SK-N-SH treated with all-trans-retinoic acid at 6 μM for 48 hours (cell line): Measurements from ENCODE around the gene ADORA1.
A peak's percentile ranks its signal among the peaks of the same experiment; 100 is the strongest.

Experiments used
- ATAC-seq: fragments of 200-7000 bp; cut with Tn5 transposase; 3 replicates; pipeline ENCODE4 v1.9.1; 2020; ENCODE audit warnings: mild to moderate bottlenecking, moderate library complexity
- ARNTL ChIP-seq: fragments of 450-650 bp; formaldehyde crosslinking; IDR thresholded peaks from 2 replicates; pipeline ENCODE4 v1.5.0; 2020; ENCODE audit warnings: low read depth, mild to moderate bottlenecking, moderate library complexity, borderline replicate concordance
- BACH2 ChIP-seq: fragments of 250-450 bp; sonication (Bioruptor Pico); IDR thresholded peaks from 2 replicates; pipeline ENCODE4 v1.9.0; 2021; ENCODE audit warnings: mild to moderate bottlenecking, borderline replicate concordance
- CSDC2 ChIP-seq: fragments of 250-450 bp; sonication (Bioruptor Pico); IDR thresholded peaks from 2 replicates; pipeline ENCODE4 v1.5.0; 2020; ENCODE audit warnings: mild to moderate bottlenecking, moderate library complexity
- ESRRG ChIP-seq: fragments of 250-450 bp; sonication (Bioruptor Pico); IDR thresholded peaks from 2 replicates; pipeline ENCODE4 v1.6.1; 2021; ENCODE audit warnings: mild to moderate bottlenecking
- GLIS3 ChIP-seq: fragments of 250-450 bp; sonication (Bioruptor Pico); IDR thresholded peaks from 2 replicates; pipeline ENCODE4 v1.5.0; 2020; ENCODE audit warnings: mild to moderate bottlenecking, moderate library complexity
- ISL1 ChIP-seq: fragments of 250-450 bp; sonication (Bioruptor Pico); IDR thresholded peaks from 2 replicates; pipeline ENCODE4 v2.1.2; 2022; ENCODE audit warnings: mild to moderate bottlenecking, moderate library complexity
- OSR1 ChIP-seq: fragments of 250-450 bp; sonication (Bioruptor Pico); IDR thresholded peaks from 2 replicates; pipeline ENCODE4 v1.8.0; 2022; ENCODE audit warnings: moderate library complexity, mild to moderate bottlenecking, inconsistent platforms
- PPARA ChIP-seq: fragments of 250-450 bp; sonication (Bioruptor Pico); IDR thresholded peaks from 2 replicates; pipeline ENCODE4 v1.5.0; 2020; ENCODE audit warnings: mild to moderate bottlenecking, borderline replicate concordance
- RARB ChIP-seq: fragments of 250-450 bp; sonication (Bioruptor Pico); IDR thresholded peaks from 2 replicates; pipeline ENCODE4 v1.8.0; 2021; ENCODE audit warnings: mild to moderate bottlenecking, moderate library complexity
- SNAI2 ChIP-seq: fragments of 250-450 bp; sonication (Bioruptor Pico); IDR thresholded peaks from 2 replicates; pipeline ENCODE4 v1.5.0; 2020; ENCODE audit warnings: mild to moderate bottlenecking, moderate library complexity
- TCF4 ChIP-seq: fragments of 250-450 bp; sonication (Bioruptor Pico); IDR thresholded peaks from 2 replicates; pipeline ENCODE4 v1.8.0; 2021; ENCODE audit warnings: mild to moderate bottlenecking, moderate library complexity, borderline replicate concordance
- TOX ChIP-seq: fragments of 250-450 bp; sonication (Bioruptor Pico); IDR thresholded peaks from 2 replicates; pipeline ENCODE4 v1.8.0; 2021; ENCODE audit warnings: mild to moderate bottlenecking, moderate library complexity, borderline replicate concordance
- ZC3H10 ChIP-seq: fragments of 250-450 bp; sonication (Bioruptor Pico); IDR thresholded peaks from 2 replicates; pipeline ENCODE4 v1.5.1; 2021; ENCODE audit warnings: mild to moderate bottlenecking, moderate library complexity
- ZFP3 ChIP-seq: fragments of 250-450 bp; sonication (Bioruptor Pico); IDR thresholded peaks from 2 replicates; pipeline ENCODE4 v1.5.0; 2020; ENCODE audit warnings: mild to moderate bottlenecking, moderate library complexity
- ZFP30 ChIP-seq: fragments of 450-650 bp; formaldehyde crosslinking; IDR thresholded peaks from 2 replicates; pipeline ENCODE4 v1.5.0; 2022; ENCODE audit warnings: mild to moderate bottlenecking, moderate library complexity
- ZNF565 ChIP-seq: fragments of 450-650 bp; formaldehyde crosslinking; conservative IDR thresholded peaks from 2 replicates; pipeline ENCODE4 v1.5.0; 2020; ENCODE audit warnings: low read depth, mild to moderate bottlenecking, moderate library complexity
- ZNF70 ChIP-seq: fragments of 450-650 bp; formaldehyde crosslinking; IDR thresholded peaks from 2 replicates; pipeline ENCODE4 v1.5.0; 2020; ENCODE audit warnings: mild to moderate bottlenecking, moderate library complexity
- ZNF8 ChIP-seq: fragments of 450-650 bp; formaldehyde crosslinking; IDR thresholded peaks from 2 replicates; pipeline ENCODE4 v1.5.0; 2020; ENCODE audit warnings: mild to moderate bottlenecking, moderate library complexity
- TF ChIP-seq, protein P1 (sequence below): fragments of 250-450 bp; sonication (Bioruptor Pico); IDR thresholded peaks from 2 replicates; pipeline ENCODE4 v1.5.1; 2021; ENCODE audit warnings: mild to moderate bottlenecking, moderate library complexity
- TF ChIP-seq, protein P2 (sequence below): fragments of 250-450 bp; sonication (Bioruptor Pico); IDR thresholded peaks from 2 replicates; pipeline ENCODE4 v1.5.0; 2020; ENCODE audit warnings: mild to moderate bottlenecking, moderate library complexity
- TF ChIP-seq, protein P3 (sequence below): fragments of 250-450 bp; sonication (Bioruptor Pico); IDR thresholded peaks from 2 replicates; pipeline ENCODE4 v1.8.0; 2020; ENCODE audit warnings: mild to moderate bottlenecking, moderate library complexity, borderline replicate concordance

The ADORA1 gene

DNA sequence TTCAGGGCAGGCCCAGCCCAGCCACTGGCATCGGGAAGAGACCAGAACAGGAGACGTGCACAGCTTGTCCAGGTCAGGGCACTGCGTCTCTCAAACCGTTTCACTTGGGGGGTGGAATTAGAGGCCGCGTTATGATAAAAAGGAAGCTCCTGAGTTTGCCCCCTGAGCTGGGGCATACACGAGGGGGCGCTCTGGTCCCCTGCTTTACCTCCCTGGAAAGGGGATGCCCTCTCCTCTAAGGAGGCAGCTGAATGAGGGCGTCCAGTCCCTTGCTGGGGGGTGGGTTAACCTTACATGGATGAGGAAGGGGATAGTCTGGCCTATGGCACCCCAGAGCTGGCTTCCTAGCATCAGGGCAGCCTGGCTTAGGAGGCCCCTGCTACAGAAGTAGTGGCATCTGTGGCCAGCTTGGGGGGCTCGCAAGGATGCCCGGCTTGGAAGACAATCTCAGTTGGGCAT, 44.0 kb upstream of the ADORA1 start:
- no peak for ATAC-seq
- TF ChIP-seq ZNF8 (CRISPR knock-in tag): no peak
- TF ChIP-seq, protein P1, sequence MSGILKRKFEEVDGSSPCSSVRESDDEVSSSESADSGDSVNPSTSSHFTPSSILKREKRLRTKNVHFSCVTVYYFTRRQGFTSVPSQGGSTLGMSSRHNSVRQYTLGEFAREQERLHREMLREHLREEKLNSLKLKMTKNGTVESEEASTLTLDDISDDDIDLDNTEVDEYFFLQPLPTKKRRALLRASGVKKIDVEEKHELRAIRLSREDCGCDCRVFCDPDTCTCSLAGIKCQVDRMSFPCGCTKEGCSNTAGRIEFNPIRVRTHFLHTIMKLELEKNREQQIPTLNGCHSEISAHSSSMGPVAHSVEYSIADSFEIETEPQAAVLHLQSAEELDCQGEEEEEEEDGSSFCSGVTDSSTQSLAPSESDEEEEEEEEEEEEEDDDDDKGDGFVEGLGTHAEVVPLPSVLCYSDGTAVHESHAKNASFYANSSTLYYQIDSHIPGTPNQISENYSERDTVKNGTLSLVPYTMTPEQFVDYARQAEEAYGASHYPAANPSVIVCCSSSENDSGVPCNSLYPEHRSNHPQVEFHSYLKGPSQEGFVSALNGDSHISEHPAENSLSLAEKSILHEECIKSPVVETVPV: no peak
- TF ChIP-seq ZNF565: no peak
- TF ChIP-seq GLIS3 (CRISPR knock-in tag): no peak
- TF ChIP-seq SNAI2: no peak
- TF ChIP-seq TOX (CRISPR knock-in tag): no peak
- no peak for TF ChIP-seq ISL1 (CRISPR knock-in tag)
- no peak for TF ChIP-seq PPARA (CRISPR knock-in tag)
- TF ChIP-seq RARB (CRISPR knock-in tag): no peak
- TF ChIP-seq ZNF70 (CRISPR knock-in tag): no peak
- no peak for TF ChIP-seq OSR1 (CRISPR knock-in tag)
- TF ChIP-seq ARNTL (CRISPR knock-in tag): no peak
- no peak for TF ChIP-seq ZC3H10 (CRISPR knock-in tag)
- TF ChIP-seq, protein P2, sequence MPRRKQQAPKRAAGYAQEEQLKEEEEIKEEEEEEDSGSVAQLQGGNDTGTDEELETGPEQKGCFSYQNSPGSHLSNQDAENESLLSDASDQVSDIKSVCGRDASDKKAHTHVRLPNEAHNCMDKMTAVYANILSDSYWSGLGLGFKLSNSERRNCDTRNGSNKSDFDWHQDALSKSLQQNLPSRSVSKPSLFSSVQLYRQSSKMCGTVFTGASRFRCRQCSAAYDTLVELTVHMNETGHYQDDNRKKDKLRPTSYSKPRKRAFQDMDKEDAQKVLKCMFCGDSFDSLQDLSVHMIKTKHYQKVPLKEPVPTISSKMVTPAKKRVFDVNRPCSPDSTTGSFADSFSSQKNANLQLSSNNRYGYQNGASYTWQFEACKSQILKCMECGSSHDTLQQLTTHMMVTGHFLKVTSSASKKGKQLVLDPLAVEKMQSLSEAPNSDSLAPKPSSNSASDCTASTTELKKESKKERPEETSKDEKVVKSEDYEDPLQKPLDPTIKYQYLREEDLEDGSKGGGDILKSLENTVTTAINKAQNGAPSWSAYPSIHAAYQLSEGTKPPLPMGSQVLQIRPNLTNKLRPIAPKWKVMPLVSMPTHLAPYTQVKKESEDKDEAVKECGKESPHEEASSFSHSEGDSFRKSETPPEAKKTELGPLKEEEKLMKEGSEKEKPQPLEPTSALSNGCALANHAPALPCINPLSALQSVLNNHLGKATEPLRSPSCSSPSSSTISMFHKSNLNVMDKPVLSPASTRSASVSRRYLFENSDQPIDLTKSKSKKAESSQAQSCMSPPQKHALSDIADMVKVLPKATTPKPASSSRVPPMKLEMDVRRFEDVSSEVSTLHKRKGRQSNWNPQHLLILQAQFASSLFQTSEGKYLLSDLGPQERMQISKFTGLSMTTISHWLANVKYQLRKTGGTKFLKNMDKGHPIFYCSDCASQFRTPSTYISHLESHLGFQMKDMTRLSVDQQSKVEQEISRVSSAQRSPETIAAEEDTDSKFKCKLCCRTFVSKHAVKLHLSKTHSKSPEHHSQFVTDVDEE (CRISPR knock-in tag): no peak
- TF ChIP-seq ESRRG: no peak
- no peak for TF ChIP-seq TCF4 (CRISPR knock-in tag)
- TF ChIP-seq ZFP3 (CRISPR knock-in tag): no peak
- TF ChIP-seq CSDC2 (CRISPR knock-in tag): no peak
- no peak for TF ChIP-seq ZFP30 (CRISPR knock-in tag)
- TF ChIP-seq, protein P3, sequence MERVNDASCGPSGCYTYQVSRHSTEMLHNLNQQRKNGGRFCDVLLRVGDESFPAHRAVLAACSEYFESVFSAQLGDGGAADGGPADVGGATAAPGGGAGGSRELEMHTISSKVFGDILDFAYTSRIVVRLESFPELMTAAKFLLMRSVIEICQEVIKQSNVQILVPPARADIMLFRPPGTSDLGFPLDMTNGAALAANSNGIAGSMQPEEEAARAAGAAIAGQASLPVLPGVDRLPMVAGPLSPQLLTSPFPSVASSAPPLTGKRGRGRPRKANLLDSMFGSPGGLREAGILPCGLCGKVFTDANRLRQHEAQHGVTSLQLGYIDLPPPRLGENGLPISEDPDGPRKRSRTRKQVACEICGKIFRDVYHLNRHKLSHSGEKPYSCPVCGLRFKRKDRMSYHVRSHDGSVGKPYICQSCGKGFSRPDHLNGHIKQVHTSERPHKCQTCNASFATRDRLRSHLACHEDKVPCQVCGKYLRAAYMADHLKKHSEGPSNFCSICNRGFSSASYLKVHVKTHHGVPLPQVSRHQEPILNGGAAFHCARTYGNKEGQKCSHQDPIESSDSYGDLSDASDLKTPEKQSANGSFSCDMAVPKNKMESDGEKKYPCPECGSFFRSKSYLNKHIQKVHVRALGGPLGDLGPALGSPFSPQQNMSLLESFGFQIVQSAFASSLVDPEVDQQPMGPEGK (CRISPR knock-in tag): no peak

DNA sequence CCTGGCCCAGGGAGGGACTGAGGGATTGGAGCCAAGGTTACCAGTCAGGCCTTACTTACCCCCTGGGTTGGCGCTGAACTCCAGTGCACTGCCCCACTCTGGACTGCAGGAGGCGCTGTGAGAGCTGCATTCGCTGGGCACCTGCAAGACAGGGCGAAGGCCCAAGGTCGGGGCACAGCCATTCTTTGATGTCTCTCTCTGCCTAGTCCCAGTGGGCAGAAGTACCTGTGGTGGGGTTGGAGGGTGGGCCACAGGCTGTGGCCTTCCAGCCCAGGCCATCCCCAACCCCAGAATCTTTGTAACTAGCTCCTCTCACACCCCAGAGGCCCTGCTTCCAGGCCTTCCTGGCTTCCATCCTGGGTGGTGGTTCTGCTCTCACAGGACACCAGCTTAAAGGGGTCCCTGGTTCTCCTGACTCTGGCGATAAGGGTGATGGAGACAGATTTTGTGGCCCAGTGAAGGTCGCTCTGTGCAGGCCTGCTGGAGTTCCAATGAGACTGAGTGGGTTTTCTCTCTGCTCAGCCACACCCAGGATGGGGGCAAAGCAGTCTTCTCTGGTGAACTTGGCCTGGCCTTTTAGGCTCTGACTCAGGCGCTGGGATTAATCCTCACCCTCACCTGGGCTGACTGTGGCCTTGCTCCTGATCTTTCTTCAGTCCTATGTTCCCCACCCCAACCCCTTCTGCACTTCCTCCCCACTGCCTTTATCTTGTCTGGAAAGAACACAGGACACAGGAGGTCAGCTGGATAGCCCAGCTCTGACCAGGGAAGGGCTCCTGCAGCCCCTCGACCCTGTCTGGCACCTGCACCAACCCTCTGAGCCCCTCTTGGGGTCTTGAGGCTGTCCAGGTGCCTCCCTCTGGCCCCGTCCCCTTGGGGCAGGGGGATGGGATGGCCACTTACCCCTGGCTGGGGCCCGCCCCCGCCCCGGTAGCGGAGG, 42.7 kb upstream of the ADORA1 start:
- peak; percentile 43; the same call in 2 of the 3 replicates for ATAC-seq
- TF ChIP-seq ZC3H10 (CRISPR knock-in tag) (no peak), ISL1 (CRISPR knock-in tag) (no peak), CSDC2 (CRISPR knock-in tag) (no peak), GLIS3 (CRISPR knock-in tag) (no peak), PPARA (CRISPR knock-in tag) (no peak), ESRRG (no peak)
- TF ChIP-seq, protein P3 (CRISPR knock-in tag): no peak

DNA sequence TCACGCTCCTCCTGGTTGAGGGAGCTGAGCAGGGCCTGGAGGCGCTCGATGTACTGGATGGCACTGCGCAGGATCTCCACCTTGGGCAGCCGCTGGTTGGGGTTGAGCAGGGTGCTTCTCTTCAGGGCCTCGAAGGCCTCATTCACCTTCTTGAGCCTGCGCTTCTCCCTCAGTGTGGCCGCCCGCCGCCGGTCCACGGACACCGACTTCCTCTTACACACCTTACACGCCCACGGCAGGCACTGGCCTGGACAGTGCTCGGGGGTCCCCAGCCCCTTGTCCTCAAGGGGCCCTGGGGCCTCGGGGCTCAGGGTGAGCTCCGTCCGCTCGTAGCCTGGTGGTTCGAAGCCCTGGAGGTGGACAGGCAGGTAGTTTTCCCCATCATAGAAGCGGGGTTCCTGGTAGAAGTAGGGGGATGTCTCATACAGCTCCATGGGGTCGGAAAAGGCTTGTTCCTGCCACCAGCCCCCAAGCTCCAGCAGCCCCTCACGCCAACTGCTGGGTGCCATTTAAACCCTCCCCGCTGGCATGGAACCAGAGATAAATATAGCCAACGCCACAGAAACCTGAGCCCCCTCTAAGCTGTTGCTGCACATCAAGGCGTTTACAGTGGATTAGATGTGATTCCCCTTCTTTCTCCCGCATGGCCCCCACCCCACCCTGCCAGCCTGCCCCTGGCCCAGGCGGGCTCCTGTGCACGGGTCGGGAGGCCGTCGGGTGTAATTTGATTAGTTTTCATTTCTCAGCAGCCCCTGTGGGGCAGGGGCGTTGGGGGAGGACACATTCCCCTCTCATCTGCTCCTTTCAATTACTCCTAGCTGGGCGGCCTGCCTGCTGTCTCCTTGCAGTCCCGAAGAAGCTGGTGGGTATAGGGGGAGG, 41.8 kb upstream of the ADORA1 start, which contains the start of gene MYOG:
Gene MYOG, minus strand, starts transcription at position 485 of the 879 bp plus-strand sequence. Its CDS starts 51 bp downstream, at position 434.
- no peak for ATAC-seq
- TF ChIP-seq, protein P3 (CRISPR knock-in tag): no peak
- TF ChIP-seq, protein P2 (CRISPR knock-in tag): no peak
- TF ChIP-seq ZNF565 (no peak), BACH2 (no peak), ZFP3 (CRISPR knock-in tag) (no peak), ZC3H10 (CRISPR knock-in tag) (no peak), ESRRG (no peak)
